Endodermal cell (in vitro differentiated cells): ENCODE measurements around the gene ARHGEF28. TPM values are rescaled to one million over a fixed set of nuclear protein-coding genes. Genes with fewer than 3 reads are reported as not detected.

ENCODE experiments used
- DNase-seq: peaks from one replicate; pipeline ENCODE4 v3.0.0-alpha.2; 2017
- H3K27ac ChIP-seq: 2 replicates; pipeline ENCODE4 v1.5.1; 2013; ENCODE audit warnings: mild to moderate bottlenecking, low read depth, low read length, moderate library complexity
- H3K27me3 ChIP-seq: 2 replicates; pipeline ENCODE4 v1.6.1; 2013; ENCODE audit warnings: mild to moderate bottlenecking, low read length, moderate library complexity; ENCODE audit not compliant: insufficient read depth, control insufficient read depth, poor library complexity, severe bottlenecking
- H3K36me3 ChIP-seq: 2 replicates; pipeline ENCODE4 v1.7.0; 2013; ENCODE audit warnings: mild to moderate bottlenecking, low read length, moderate library complexity; ENCODE audit not compliant: control insufficient read depth, insufficient read depth
- H3K4me1 ChIP-seq: one replicate; pipeline ENCODE4 v1.7.0; 2013; ENCODE audit warnings: low read length; ENCODE audit not compliant: control insufficient read depth, insufficient read depth
- H3K4me3 ChIP-seq: 2 replicates; pipeline ENCODE4 v1.5.1; 2013; ENCODE audit warnings: mild to moderate bottlenecking, low read length, moderate library complexity
- H3K9ac ChIP-seq: 2 replicates; pipeline ENCODE4 v1.6.1; 2013; ENCODE audit warnings: mild to moderate bottlenecking, low read length, moderate library complexity; ENCODE audit not compliant: poor library complexity, severe bottlenecking; ENCODE audit errors: extremely low read depth
- H3K9me3 ChIP-seq: 2 replicates; pipeline ENCODE4 v1.6.1; 2013; ENCODE audit warnings: mild to moderate bottlenecking, low read length, moderate library complexity; ENCODE audit not compliant: control insufficient read depth
- H3K27ac Mint-ChIP-seq: 2 replicates; pipeline ENCODE4 v1.8.0; 2020; ENCODE audit warnings: mixed read lengths
- H3K27me3 Mint-ChIP-seq: 2 replicates; pipeline ENCODE4 v1.8.0; 2021; ENCODE audit warnings: mild to moderate bottlenecking, mixed read lengths; ENCODE audit not compliant: insufficient read depth
- H3K36me3 Mint-ChIP-seq: 2 replicates; pipeline ENCODE4 v1.8.0; 2020; ENCODE audit warnings: low read depth, mixed read lengths
- H3K4me1 Mint-ChIP-seq: 2 replicates; pipeline ENCODE4 v1.8.0; 2020; ENCODE audit warnings: mixed read lengths
- H3K4me3 Mint-ChIP-seq: 2 replicates; pipeline ENCODE4 v1.8.0; 2020; ENCODE audit warnings: mild to moderate bottlenecking, moderate library complexity, mixed read lengths
- H3K9me3 Mint-ChIP-seq: 2 replicates; pipeline ENCODE4 v1.8.0; 2020; ENCODE audit warnings: mild to moderate bottlenecking, mixed read lengths
- CTCF ChIP-seq: fragments of 200-600 bp; sonication (generic); conservative IDR thresholded peaks from 2 replicates; pipeline ENCODE4 v1.5.0; 2021; ENCODE audit warnings: antibody characterized with exemption, mild to moderate bottlenecking
- WGBS, 2 experiments: methylation state at CpG; one replicate each; pipeline versions ENCODE4 v1.1.5 to v1.1.7; 2013; ENCODE audit warnings: missing lambda C conversion rate in 2 of 2, mixed read lengths in 1 of 2; ENCODE audit not compliant: insufficient coverage in 1 of 2, insufficient read length in 1 of 2; 5-methylcytosine and 5-hydroxymethylcytosine counted together
- total RNA-seq, 2 donors: library from RNA; stranded (reverse); fragmentation: NEBNext Ultra II Directional in 1 of 2; extraction: Animal tissue kit (Norgen Biotek cat#: 25700) in 1 of 2; gene quantifications; 2 replicates in 1 of 2; 3 replicates in 1 of 2; pipeline ENCODE4 v1.2.1, GENCODE V29; 2021

The ARHGEF28 gene
- total RNA-seq, 2 donors from 2014 or later: 0.92 to 1.2 TPM

- H3K27me3 ChIP-seq: no peaks in the 10 kb centered on the region
- TF ChIP-seq CTCF: no peak
- H3K4me1 Mint-ChIP-seq: peaks cover 30% of the 10 kb centered on the region
- H3K27ac ChIP-seq: no peak overlapping the region
- no peak overlapping the region for H3K4me3 ChIP-seq
- peaks cover 2% of the 10 kb centered on the region for H3K9me3 Mint-ChIP-seq
- no peak for DNase-seq
- H3K27ac Mint-ChIP-seq: no peak overlapping the region
- no peak overlapping the region for H3K9ac ChIP-seq
- no peaks in the 10 kb centered on the region for H3K36me3 Mint-ChIP-seq
- WGBS, 2 experiments: 93 to 94% methylated on average over 3 to 5 of the region's 5 CpGs
- H3K9me3 ChIP-seq: no peaks in the 10 kb centered on the region
- H3K36me3 ChIP-seq: no peaks in the 10 kb centered on the region
- H3K4me3 Mint-ChIP-seq: no peak overlapping the region
- H3K4me1 ChIP-seq: no peaks in the 10 kb centered on the region
- H3K27me3 Mint-ChIP-seq: peaks cover 5% of the 10 kb centered on the region
Observed at GRCh38 chr5:73816656-73817420, 190.8 kb downstream of the ARHGEF28 start.

GRCh38 chr5:73818357-73818756 lies 192.4 kb downstream of the ARHGEF28 start:
- Mint-ChIP-seq H3K27ac (no peak overlapping the region), H3K4me1 (peaks cover 22% of the 10 kb centered on the region)
- no peak overlapping the region for H3K27ac ChIP-seq

GRCh38 chr5:73820326-73820725 lies 194.3 kb downstream of the ARHGEF28 start:
- Histone ChIP-seq H3K9ac (no peak overlapping the region), H3K36me3 (no peaks in the 10 kb centered on the region), H3K4me1 (peaks cover 3% of the 10 kb centered on the region), H3K27ac (no peak overlapping the region), H3K4me3 (no peak overlapping the region), H3K27me3 (no peaks in the 10 kb centered on the region), H3K9me3 (no peaks in the 10 kb centered on the region)
- no peak for TF ChIP-seq CTCF
- Mint-ChIP-seq H3K4me3 (no peak overlapping the region), H3K36me3 (no peaks in the 10 kb centered on the region), H3K4me1 (peaks cover 17% of the 10 kb centered on the region), H3K9me3 (peaks cover 2% of the 10 kb centered on the region), H3K27ac (no peak overlapping the region), H3K27me3 (peaks cover 5% of the 10 kb centered on the region)
- WGBS, 2 experiments: 80 to 92% methylated on average over 1 to 2 of the region's 2 CpGs
- DNase-seq: no peak

More at GRCh38 chr5:73818357-73818756, 192.4 kb downstream of the ARHGEF28 start:
- no peak overlapping the region for H3K4me3 Mint-ChIP-seq
- H3K27me3 ChIP-seq: no peaks in the 10 kb centered on the region
- no peak overlapping the region for H3K4me3 ChIP-seq
- H3K9ac ChIP-seq: no peak overlapping the region
- TF ChIP-seq CTCF: no peak
- no peak for DNase-seq
- no peaks in the 10 kb centered on the region for H3K36me3 ChIP-seq
- H3K27me3 Mint-ChIP-seq: peaks cover 5% of the 10 kb centered on the region
- peaks cover under 1% of the 10 kb centered on the region for H3K4me1 ChIP-seq
- H3K9me3 ChIP-seq: no peaks in the 10 kb centered on the region
- H3K36me3 Mint-ChIP-seq: no peaks in the 10 kb centered on the region
- peaks cover 2% of the 10 kb centered on the region for H3K9me3 Mint-ChIP-seq
